WTC11 (cell line): Measurements from ENCODE around the gene PPP1CA. TPM values are rescaled to one million over a fixed set of nuclear protein-coding genes. Genes with fewer than 3 reads are reported as not detected.

Experiments used
- ATAC-seq: fragments of 200-7000 bp; cut with Tn5 transposase; 2 replicates; pipeline ENCODE4 v1.10.0; 2021; ENCODE audit warnings: mild to moderate bottlenecking, moderate library complexity
- CTCF ChIA-PET: fragments of 300-600 bp; sonication (Branson Sonifier 250); formaldehyde crosslinking; loops from one replicate; lab custom pipeline; 2021; ENCODE audit warnings: antibody characterized with exemption; lab: Charles Lee
- POLR2A ChIA-PET: fragments of 350-600 bp; sonication (Branson Sonifier 250); formaldehyde crosslinking; loops from one replicate; lab custom pipeline; 2021; ENCODE audit warnings: antibody characterized with exemption; lab: Charles Lee
- DNase-seq: peaks from one replicate; pipeline ENCODE4 v3.0.0; 2021; ENCODE audit warnings: low spot score
- H3K27ac Mint-ChIP-seq: 2 replicates; pipeline ENCODE4 v1.8.0; 2021; ENCODE audit warnings: mixed read lengths
- H3K27me3 Mint-ChIP-seq: 2 replicates; pipeline ENCODE4 v1.8.0; 2021; ENCODE audit warnings: low read depth, mild to moderate bottlenecking, moderate library complexity, mixed read lengths
- H3K36me3 Mint-ChIP-seq: 2 replicates; pipeline ENCODE4 v1.8.0; 2021; ENCODE audit warnings: mixed read lengths
- H3K4me1 Mint-ChIP-seq: 2 replicates; pipeline ENCODE4 v1.8.0; 2022; ENCODE audit warnings: mixed read lengths
- H3K4me3 Mint-ChIP-seq: 2 replicates; pipeline ENCODE4 v1.8.0; 2021; ENCODE audit warnings: mild to moderate bottlenecking, moderate library complexity, mixed read lengths
- H3K9me3 Mint-ChIP-seq: 2 replicates; pipeline ENCODE4 v1.8.0; 2021; ENCODE audit warnings: mixed read lengths
- ATF3 ChIP-seq: sonication (generic); formaldehyde crosslinking; conservative IDR thresholded peaks from 2 replicates; pipeline ENCODE4 v1.8.1; 2022; ENCODE audit warnings: mild to moderate bottlenecking, missing genetic modification reagents
- CREM ChIP-seq: sonication (generic); formaldehyde crosslinking; IDR thresholded peaks from 2 replicates; pipeline ENCODE4 v1.8.1; 2022; ENCODE audit warnings: mild to moderate bottlenecking, missing genetic modification reagents, moderate library complexity
- CTCF ChIP-seq: fragments of 200-600 bp; IDR thresholded peaks from 2 replicates; pipeline ENCODE4 v1.8.0; 2022; ENCODE audit warnings: antibody characterized with exemption
- E2F4 ChIP-seq: sonication (generic); formaldehyde crosslinking; IDR thresholded peaks from 2 replicates; pipeline ENCODE4 v1.8.1; 2022; ENCODE audit warnings: low read depth, mild to moderate bottlenecking, moderate library complexity, missing genetic modification reagents, borderline replicate concordance
- ETV6 ChIP-seq: sonication (generic); formaldehyde crosslinking; IDR thresholded peaks from 2 replicates; pipeline ENCODE4 v1.8.1; 2022; ENCODE audit warnings: mild to moderate bottlenecking, missing genetic modification reagents
- GABPB1 ChIP-seq: sonication (generic); formaldehyde crosslinking; IDR thresholded peaks from 2 replicates; pipeline ENCODE4 v1.8.1; 2023; ENCODE audit warnings: mild to moderate bottlenecking, missing genetic modification reagents
- GRHL2 ChIP-seq: fragments of 250-450 bp; sonication (Bioruptor Pico); IDR thresholded peaks from 2 replicates; pipeline ENCODE4 v1.8.0; 2022; ENCODE audit warnings: mild to moderate bottlenecking, moderate library complexity; ENCODE audit not compliant: insufficient replicate concordance, severe bottlenecking
- JAZF1 ChIP-seq: fragments of 250-450 bp; sonication (Bioruptor Pico); IDR thresholded peaks from 2 replicates; pipeline ENCODE4 v1.9.0; 2021; ENCODE audit warnings: moderate library complexity, mild to moderate bottlenecking, inconsistent platforms
- MLX ChIP-seq: sonication (generic); formaldehyde crosslinking; IDR thresholded peaks from 2 replicates; pipeline ENCODE4 v1.8.1; 2023; ENCODE audit warnings: mild to moderate bottlenecking, missing genetic modification reagents, moderate library complexity
- PRDM15 ChIP-seq: sonication (generic); formaldehyde crosslinking; IDR thresholded peaks from 2 replicates; pipeline ENCODE4 v1.8.0; 2022; ENCODE audit warnings: missing genetic modification reagents
- ZNF121 ChIP-seq: sonication (generic); formaldehyde crosslinking; IDR thresholded peaks from 2 replicates; pipeline ENCODE4 v1.8.0; 2023; ENCODE audit warnings: missing genetic modification reagents
- ZNF425 ChIP-seq: fragments of 250-450 bp; sonication (Bioruptor Pico); conservative IDR thresholded peaks from 2 replicates; pipeline ENCODE4 v1.9.0; 2021; ENCODE audit warnings: mild to moderate bottlenecking
- total RNA-seq: library from RNA; stranded (reverse); gene quantifications from 3 replicates; pipeline ENCODE4 v1.2.3, GENCODE V29; 2021

Gene PPP1CA
- total RNA-seq, 1 experiment from 2014 or later = 220 TPM

- ChIA-PET POLR2A (interaction anchor here (0.6 kb wide), 1 partner anchor 94 kb away, joined by 5 read pairs; no protein-coding TSS in a partner anchor), CTCF (interaction anchor here (0.9 to 25.7 kb wide), 5 partner anchors 9 to 39 kb away, joined by 3 to 842 read pairs (median 5); partner anchors contain the start of genes CLCF1 and POLD4)
- no peaks in the 10 kb centered on the region for H3K9me3 Mint-ChIP-seq
- TF ChIP-seq PRDM15 (CRISPR knock-in tag) = no peak
- TF ChIP-seq JAZF1 (CRISPR knock-in tag) = no peak
- no peak for TF ChIP-seq GRHL2 (CRISPR knock-in tag)
- TF ChIP-seq CREM (CRISPR knock-in tag) = no peak
- H3K4me3 Mint-ChIP-seq = no peak overlapping the region
- no peak for ATAC-seq
- peaks cover 38% of the 10 kb centered on the region for H3K27me3 Mint-ChIP-seq
- H3K27ac Mint-ChIP-seq = no peak overlapping the region
- peaks cover 25% of the 10 kb centered on the region for H3K4me1 Mint-ChIP-seq
- DNase-seq = no peak
- H3K36me3 Mint-ChIP-seq = no peaks in the 10 kb centered on the region
These were observed 16.7 kb downstream of the PPP1CA start for GRCh38 chr11:67384851-67385366.

GRCh38 chr11:67382276-67383136, 19.2 kb downstream of the PPP1CA start:
- ATAC-seq (peak; percentile 85), DNase-seq (peak; percentile 90)
- TF ChIP-seq ZNF425 (CRISPR knock-in tag) (no peak), ATF3 (CRISPR knock-in tag) (no peak), MLX (CRISPR knock-in tag) (no peak), CTCF (peak; percentile 90), E2F4 (CRISPR knock-in tag) (no peak), ETV6 (CRISPR knock-in tag) (0 out of 2 replicates have a peak, but pooled peaks have one; percentile 19), ZNF121 (CRISPR knock-in tag) (0 out of 2 replicates have a peak, but pooled peaks have one; percentile 16), GABPB1 (no peak)
- POLR2A ChIA-PET = interaction anchor here (0.7 to 1.5 kb wide), 3 partner anchors 8 to 54 kb away, joined by 3 to 8 read pairs (median 4); partner anchors contain the start of gene POLD4
- Mint-ChIP-seq H3K4me1 (peaks cover 17% of the 10 kb centered on the region), H3K36me3 (no peaks in the 10 kb centered on the region), H3K9me3 (no peaks in the 10 kb centered on the region), H3K27me3 (peaks cover 52% of the 10 kb centered on the region), H3K27ac (no peak overlapping the region; the same call in 1 of the 2 replicates), H3K4me3 (no peak overlapping the region)
- CTCF ChIA-PET = interaction anchor here (0.6 to 25.7 kb wide), 43 partner anchors 9 to 916 kb away, joined by 3 to 842 read pairs (median 5); partner anchors contain the start of genes CLCF1, NUDT8, POLD4 and PPP1CA
